H9 (cell line): ENCODE measurements around the gene CCDC192. TPM values are rescaled to one million over a fixed set of nuclear protein-coding genes. Genes with fewer than 3 reads are reported as not detected.

Experiments used
- DNase-seq: peaks from one replicate; pipeline ENCODE4 v3.0.0-alpha.2; 2017
- H2AFZ ChIP-seq: one replicate; pipeline ENCODE4 v1.6.1; 2013; ENCODE audit warnings: mild to moderate bottlenecking, low read length, control low read depth, moderate library complexity
- H2AK5ac ChIP-seq: 2 replicates; pipeline ENCODE4 v1.6.1; 2013; ENCODE audit warnings: low read length, control low read depth, mixed read lengths; ENCODE audit not compliant: insufficient read length
- H2BK120ac ChIP-seq: one replicate; pipeline ENCODE4 v1.6.1; 2013; ENCODE audit warnings: low read depth, mild to moderate bottlenecking, low read length, control low read depth, inconsistent platforms; ENCODE audit not compliant: poor library complexity, severe bottlenecking
- H2BK12ac ChIP-seq: 2 replicates; pipeline ENCODE4 v1.6.1; 2013; ENCODE audit warnings: low read length, control low read depth, mixed read lengths, low read depth; ENCODE audit not compliant: insufficient read length
- H2BK15ac ChIP-seq: 2 replicates; pipeline ENCODE4 v1.6.1; 2013; ENCODE audit warnings: low read depth, low read length, control low read depth
- H2BK20ac ChIP-seq: one replicate; pipeline ENCODE4 v1.6.1; 2013; ENCODE audit warnings: low read depth, mild to moderate bottlenecking, low read length, control low read depth, inconsistent platforms; ENCODE audit not compliant: poor library complexity, severe bottlenecking
- H2BK5ac ChIP-seq: 2 replicates; pipeline ENCODE4 v1.6.1; 2013; ENCODE audit warnings: low read length, control low read depth, mixed read lengths; ENCODE audit not compliant: insufficient read length
- H3K14ac ChIP-seq: 2 replicates; pipeline ENCODE4 v1.6.1; 2013; ENCODE audit warnings: low read length, control low read depth; ENCODE audit not compliant: insufficient read depth
- H3K18ac ChIP-seq: 2 replicates; pipeline ENCODE4 v1.6.1; 2013; ENCODE audit warnings: low read depth, mild to moderate bottlenecking, mixed read lengths, low read length, control low read depth; ENCODE audit not compliant: insufficient read length
- H3K23ac ChIP-seq: 2 replicates; pipeline ENCODE4 v1.6.1; 2013; ENCODE audit warnings: low read length, control low read depth, mixed read lengths, low read depth; ENCODE audit not compliant: insufficient read length
- H3K23me2 ChIP-seq: 2 replicates; pipeline ENCODE4 v1.6.1; 2013; ENCODE audit warnings: low read depth, mild to moderate bottlenecking, mixed read lengths, low read length, control low read depth; ENCODE audit not compliant: insufficient read length, poor library complexity, severe bottlenecking
- H3K27ac ChIP-seq: 2 replicates; pipeline ENCODE4 v1.5.1; 2013; ENCODE audit warnings: low read length, control low read depth, mixed read lengths, low read depth; ENCODE audit not compliant: insufficient read length
- H3K27me3 ChIP-seq: 2 replicates; pipeline ENCODE4 v1.6.1; 2013; ENCODE audit warnings: low read length, control low read depth, inconsistent platforms; ENCODE audit not compliant: insufficient read depth
- H3K4ac ChIP-seq: 2 replicates; pipeline ENCODE4 v1.6.1; 2013; ENCODE audit warnings: low read depth, mild to moderate bottlenecking, control low read depth, inconsistent platforms, low read length, moderate library complexity
- H3K4me1 ChIP-seq: 2 replicates; pipeline ENCODE4 v1.6.1; 2013; ENCODE audit warnings: low read length, control low read depth, inconsistent platforms; ENCODE audit not compliant: insufficient read depth
- H3K4me2 ChIP-seq: 2 replicates; pipeline ENCODE4 v1.6.1; 2013; ENCODE audit warnings: low read length, control low read depth, mixed read lengths; ENCODE audit not compliant: insufficient read length, insufficient read depth
- H3K56ac ChIP-seq: 2 replicates; pipeline ENCODE4 v1.6.1; 2013; ENCODE audit warnings: low read depth, mild to moderate bottlenecking, mixed read lengths, low read length, control low read depth; ENCODE audit not compliant: insufficient read length
- H3K79me1 ChIP-seq: 2 replicates; pipeline ENCODE4 v1.6.1; 2013; ENCODE audit warnings: low read depth, mild to moderate bottlenecking, moderate library complexity, low read length, control low read depth, inconsistent platforms; ENCODE audit not compliant: insufficient read depth, poor library complexity, severe bottlenecking
- H3K79me2 ChIP-seq: 2 replicates; pipeline ENCODE4 v1.6.1; 2013; ENCODE audit warnings: low read length, control low read depth, inconsistent platforms; ENCODE audit not compliant: insufficient read depth
- H3K9ac ChIP-seq: 2 replicates; pipeline ENCODE4 v1.6.1; 2013; ENCODE audit warnings: low read length, control low read depth, mixed read lengths; ENCODE audit not compliant: insufficient read length; ENCODE audit errors: extremely low read depth
- H3K9me3 ChIP-seq: one replicate; pipeline ENCODE4 v1.6.1; 2013; ENCODE audit warnings: low read depth, low read length, inconsistent platforms; ENCODE audit not compliant: control insufficient read depth
- H3T11ph ChIP-seq: one replicate; pipeline ENCODE4 v1.6.1; 2013; ENCODE audit warnings: mild to moderate bottlenecking, low read length, control low read depth, inconsistent platforms
- H4K20me1 ChIP-seq: one replicate; pipeline ENCODE4 v1.6.1; 2013; ENCODE audit not compliant: control insufficient read depth, insufficient read length, insufficient read depth
- H4K5ac ChIP-seq: 2 replicates; pipeline ENCODE4 v1.6.1; 2013; ENCODE audit warnings: low read depth, mild to moderate bottlenecking, mixed read lengths, low read length, control low read depth; ENCODE audit not compliant: insufficient read length
- H4K8ac ChIP-seq: replicated peaks from 2 replicates; pipeline ENCODE4 v1.6.1; 2013; ENCODE audit warnings: low read length, control low read depth, mixed read lengths, low read depth; ENCODE audit not compliant: insufficient read length
- H4K91ac ChIP-seq: 2 replicates; pipeline ENCODE4 v1.6.1; 2013; ENCODE audit warnings: low read depth, mild to moderate bottlenecking, moderate library complexity, mixed read lengths, low read length, control low read depth; ENCODE audit not compliant: insufficient read length
- H3K27ac Mint-ChIP-seq, 3 experiments: 2 replicates in 2 of 3; 3 replicates in 1 of 3; pipeline ENCODE4 v1.8.0; 2020 to 2021; ENCODE audit warnings: mixed read lengths in 3 of 3, mild to moderate bottlenecking in 1 of 3, moderate library complexity in 1 of 3
- H3K27me3 Mint-ChIP-seq: 2 replicates; pipeline ENCODE4 v1.8.0; 2021; ENCODE audit warnings: low read depth, mild to moderate bottlenecking, moderate library complexity, mixed read lengths
- H3K36me3 Mint-ChIP-seq, 3 experiments: 2 replicates in 2 of 3; 3 replicates in 1 of 3; pipeline ENCODE4 v1.8.0; 2020 to 2021; ENCODE audit warnings: low read depth in 3 of 3, mixed read lengths in 3 of 3; ENCODE audit not compliant: insufficient read depth in 1 of 3
- H3K4me1 Mint-ChIP-seq, 2 experiments: 2 replicates each; pipeline ENCODE4 v1.8.0; 2020; ENCODE audit warnings: mixed read lengths in 2 of 2
- H3K4me3 Mint-ChIP-seq, 2 experiments: 2 replicates in 1 of 2; 3 replicates in 1 of 2; pipeline ENCODE4 v1.8.0; 2020 to 2021; ENCODE audit warnings: mild to moderate bottlenecking in 2 of 2, mixed read lengths in 2 of 2, moderate library complexity in 1 of 2
- H3K9me3 Mint-ChIP-seq, 2 experiments: 2 replicates in 1 of 2; 3 replicates in 1 of 2; pipeline ENCODE4 v1.8.0; 2020; ENCODE audit warnings: mild to moderate bottlenecking in 2 of 2, mixed read lengths in 2 of 2, moderate library complexity in 1 of 2
- whole genome bisulfite sequencing: extraction: QIAGEN DNeasy Blood & Tissue Kit; methylation state at CpG from one replicate; pipeline ENCODE4 v1.1.7; 2013; ENCODE audit warnings: missing lambda C conversion rate, low lambda C conversion rate, mixed read lengths; ENCODE audit not compliant: insufficient read length; ENCODE audit errors: extremely low coverage; 5-methylcytosine and 5-hydroxymethylcytosine counted together
- total RNA-seq: library from RNA; stranded (reverse); gene quantifications from 2 replicates; pipeline ENCODE4 v1.2.1, GENCODE V29; 2021
- TF ChIP-seq, protein P1 (sequence below): fragments of 200-600 bp; sonication (generic); conservative IDR thresholded peaks from 3 replicates; pipeline ENCODE4 v1.8.0; 2021; ENCODE audit warnings: antibody characterized with exemption, mild to moderate bottlenecking

The CCDC192 gene
- total RNA-seq, 1 experiment from 2014 or later = not detected

GRCh38 chr5:127899214-127899610 lies 196.0 kb downstream of the CCDC192 start:
- Histone ChIP-seq H3K27ac (no peak overlapping the region), H3K56ac (no peak overlapping the region), H3K23ac (no peak overlapping the region), H2BK5ac (no peak overlapping the region), H4K8ac (no peak overlapping the region), H3K79me1 (no peaks in the 10 kb centered on the region), H2BK15ac (no peak overlapping the region), H3K4me2 (no peak overlapping the region), H3K18ac (no peak overlapping the region), H2BK12ac (no peak overlapping the region), H2BK20ac (no peak overlapping the region), H4K5ac (no peak overlapping the region), H4K20me1 (no peaks in the 10 kb centered on the region), H2BK120ac (no peak overlapping the region), H2AFZ (no peak overlapping the region), H3K23me2 (no peaks in the 10 kb centered on the region), H3K9me3 (no peaks in the 10 kb centered on the region), H3K4ac (no peak overlapping the region), H3K9ac (no peak overlapping the region), H3K27me3 (no peaks in the 10 kb centered on the region; the same call in 1 of the 2 replicates), H3T11ph (no peak overlapping the region), H2AK5ac (no peak overlapping the region), H3K4me1 (peaks cover 4% of the 10 kb centered on the region; the same call in 1 of the 2 replicates), H3K79me2 (no peaks in the 10 kb centered on the region), H4K91ac (no peak overlapping the region), H3K14ac (no peak overlapping the region)
- Mint-ChIP-seq H3K27ac (no peak overlapping the region), H3K4me1 (peaks cover 6 to 9% of the 10 kb centered on the region in 2 experiments), H3K9me3 (no peaks in the 10 kb centered on the region), H3K36me3 (no peaks in the 10 kb centered on the region), H3K4me3 (no peak overlapping the region), H3K27me3 (no peaks in the 10 kb centered on the region)
- TF ChIP-seq, protein P1, sequence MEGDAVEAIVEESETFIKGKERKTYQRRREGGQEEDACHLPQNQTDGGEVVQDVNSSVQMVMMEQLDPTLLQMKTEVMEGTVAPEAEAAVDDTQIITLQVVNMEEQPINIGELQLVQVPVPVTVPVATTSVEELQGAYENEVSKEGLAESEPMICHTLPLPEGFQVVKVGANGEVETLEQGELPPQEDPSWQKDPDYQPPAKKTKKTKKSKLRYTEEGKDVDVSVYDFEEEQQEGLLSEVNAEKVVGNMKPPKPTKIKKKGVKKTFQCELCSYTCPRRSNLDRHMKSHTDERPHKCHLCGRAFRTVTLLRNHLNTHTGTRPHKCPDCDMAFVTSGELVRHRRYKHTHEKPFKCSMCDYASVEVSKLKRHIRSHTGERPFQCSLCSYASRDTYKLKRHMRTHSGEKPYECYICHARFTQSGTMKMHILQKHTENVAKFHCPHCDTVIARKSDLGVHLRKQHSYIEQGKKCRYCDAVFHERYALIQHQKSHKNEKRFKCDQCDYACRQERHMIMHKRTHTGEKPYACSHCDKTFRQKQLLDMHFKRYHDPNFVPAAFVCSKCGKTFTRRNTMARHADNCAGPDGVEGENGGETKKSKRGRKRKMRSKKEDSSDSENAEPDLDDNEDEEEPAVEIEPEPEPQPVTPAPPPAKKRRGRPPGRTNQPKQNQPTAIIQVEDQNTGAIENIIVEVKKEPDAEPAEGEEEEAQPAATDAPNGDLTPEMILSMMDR = no peak
- DNase-seq = no peak
- WGBS = no CpG with 5 or more reads among the region's 2 CpGs
